M059J (cell line): ENCODE results near the gene FAM241B. TPM values are rescaled to one million over a fixed set of nuclear protein-coding genes. Genes with fewer than 3 reads are reported as not detected.

Experiments
- DNase-seq: peaks from one replicate; pipeline ENCODE4 v3.0.0-alpha.2; 2012; ENCODE audit warnings: low read depth
- total RNA-seq: library from RNA; depleted of rRNA; stranded (reverse); fragments of >200 nt; shearing (Covaris generic); gene quantifications from 2 replicates; pipeline ENCODE4 v1.2.3, GENCODE V29; 2014; rRNA removed

The FAM241B gene
- total RNA-seq, 1 experiment from 2014 or later, result 2.8 TPM

GRCh38 chr10:69666756-69667155, 36.7 kb downstream of the FAM241B start:
- DNase-seq, result no peak

- DNase-seq, result peak; percentile 29
These were observed 38.7 kb downstream of the FAM241B start for GRCh38 chr10:69668721-69669120.

DNA sequence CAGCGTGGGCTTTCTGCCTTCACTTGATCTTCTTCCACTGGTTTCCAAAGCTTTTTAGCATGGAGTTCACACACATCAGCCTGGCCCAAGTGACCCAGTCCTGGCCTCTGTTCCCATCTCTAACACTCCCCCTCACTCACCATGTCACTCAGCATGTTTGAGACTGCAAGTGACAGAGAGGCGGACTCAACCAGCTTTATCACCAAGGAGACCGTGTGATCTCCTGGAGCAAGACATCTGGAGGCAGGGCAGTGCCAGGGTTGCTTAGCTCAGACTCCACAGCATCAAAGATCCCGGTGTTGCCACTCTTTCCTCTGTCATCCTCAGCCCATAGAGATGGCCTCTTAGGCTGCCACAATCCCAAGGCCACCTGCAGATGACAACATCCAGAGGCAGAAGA, 39.4 kb downstream of the FAM241B start:
- DNase-seq, result no peak

- no peak for DNase-seq
These were observed 43.5 kb downstream of the FAM241B start for GRCh38 chr10:69673521-69673920.

GRCh38 chr10:69674786-69675185, 44.7 kb downstream of the FAM241B start:
- no peak for DNase-seq

DNA sequence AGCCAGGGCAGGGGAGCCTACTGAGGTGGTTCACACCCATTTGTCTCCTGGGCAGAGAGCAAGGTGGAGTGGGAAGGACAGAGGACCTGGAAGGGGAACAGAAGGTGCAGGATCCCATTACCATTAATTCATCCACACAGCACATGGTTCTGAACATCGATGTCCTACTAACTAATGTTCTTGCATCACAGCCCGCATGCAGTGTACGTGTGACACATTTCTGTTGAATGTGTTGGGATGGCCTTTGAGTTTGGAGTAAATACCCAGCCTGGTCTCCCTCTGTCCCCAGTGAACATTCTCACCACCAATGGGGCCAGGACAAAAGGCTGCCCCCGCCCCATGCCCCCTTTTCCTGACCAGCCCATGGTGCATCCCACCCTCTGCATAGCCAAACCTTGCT, 46.3 kb downstream of the FAM241B start:
- DNase-seq, result no peak

- DNase-seq, result no peak
These were observed 48.1 kb downstream of the FAM241B start for GRCh38 chr10:69677985-69678654.

- no peak for DNase-seq
These were observed 49.7 kb downstream of the FAM241B start for GRCh38 chr10:69679736-69680135.

DNA sequence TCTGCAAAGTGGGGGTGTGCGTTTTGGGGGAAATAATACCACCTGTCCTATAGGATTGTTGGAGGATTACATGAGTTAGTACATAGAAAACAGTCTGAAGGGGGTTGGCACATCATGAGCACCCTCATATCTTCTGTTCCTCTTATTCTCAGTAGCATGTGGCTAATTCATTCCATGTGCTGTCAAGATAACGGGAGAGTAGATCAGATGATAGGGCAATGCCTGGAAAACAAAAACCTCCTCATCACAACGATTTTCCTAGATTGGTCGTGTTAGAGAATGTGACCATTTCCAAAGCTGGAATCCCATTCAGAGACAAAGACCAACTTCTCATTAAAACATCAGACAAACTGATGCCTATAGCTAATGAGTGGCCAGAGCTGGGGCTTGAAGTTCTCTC, 50.6 kb downstream of the FAM241B start:
- DNase-seq, result no peak

GRCh38 chr10:69681436-69681835, 51.4 kb downstream of the FAM241B start:
- DNase-seq, result no peak

DNA sequence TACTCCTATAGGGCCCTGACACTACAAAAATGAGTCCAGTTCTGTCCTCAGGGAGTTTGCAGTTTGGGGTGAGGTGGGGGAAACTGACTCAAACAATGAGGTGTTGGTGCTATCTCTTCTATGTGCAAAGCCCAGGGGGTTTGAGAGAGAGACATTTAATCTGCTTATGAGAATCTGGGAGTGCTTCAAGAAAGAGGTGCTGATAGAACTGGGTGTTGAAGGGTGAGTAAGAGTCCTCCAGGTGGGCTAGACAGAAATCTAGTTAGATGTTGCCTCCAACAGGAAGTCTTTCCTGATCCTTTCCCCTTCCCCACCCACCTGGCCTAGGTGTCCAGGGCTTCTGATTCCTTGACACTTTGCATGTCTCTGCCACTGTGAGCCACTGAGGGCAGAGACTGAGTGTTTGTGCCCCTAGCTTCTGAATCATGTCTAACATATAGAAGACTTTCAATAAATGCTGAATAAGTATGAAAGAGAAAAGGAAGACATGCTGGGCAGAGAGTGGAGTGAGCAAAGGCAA, 53.0 kb downstream of the FAM241B start:
- no peak for DNase-seq

Other genes starting within 250 kb of the FAM241B start
- 0.05 and 0.15 TPM in 2 replicates for gene TACR2, start 213.3 kb upstream of the FAM241B start, total RNA-seq
- gene TSPAN15, start 178.8 kb upstream of the FAM241B start, total RNA-seq, result 109 and 179 TPM in 2 replicates
- not detected in 2 replicates for gene NEUROG3, start 56.8 kb upstream of the FAM241B start, total RNA-seq
- gene COL13A1, start 171.7 kb downstream of the FAM241B start, total RNA-seq, result 5.7 and 15.6 TPM in 2 replicates